Osteoblast (primary cell): Measurements from ENCODE around the gene CMIP. TPM values are rescaled to one million over a fixed set of nuclear protein-coding genes. Genes with fewer than 3 reads are reported as not detected.

Experiments used
- DNase-seq: peaks from one replicate; pipeline ENCODE4 v3.0.0; 2011; ENCODE audit warnings: low spot score, mixed read lengths; ENCODE audit not compliant: insufficient read length; ENCODE audit errors: missing footprints
- H2AFZ ChIP-seq: 2 replicates; pipeline ENCODE4 v1.6.0; 2011; ENCODE audit warnings: mild to moderate bottlenecking, low read length
- H3K27ac ChIP-seq: 2 replicates; pipeline ENCODE4 v1.5.1; 2011; ENCODE audit warnings: mild to moderate bottlenecking, low read depth, low read length, moderate library complexity
- H3K27me3 ChIP-seq: 2 replicates; pipeline ENCODE4 v1.6.0; 2012; ENCODE audit warnings: mild to moderate bottlenecking, control low read depth, inconsistent platforms, low read length, moderate library complexity; ENCODE audit not compliant: insufficient read depth
- H3K36me3 ChIP-seq: 2 replicates; pipeline ENCODE4 v1.5.1; 2011; ENCODE audit warnings: mild to moderate bottlenecking, low read length, control low read depth, moderate library complexity; ENCODE audit not compliant: insufficient read depth
- H3K4me1 ChIP-seq: 2 replicates; pipeline ENCODE4 v1.5.1; 2011; ENCODE audit warnings: mild to moderate bottlenecking, low read length, control low read depth, moderate library complexity; ENCODE audit not compliant: insufficient read depth
- H3K4me2 ChIP-seq: 2 replicates; pipeline ENCODE4 v1.6.0; 2011; ENCODE audit warnings: mild to moderate bottlenecking, low read length; ENCODE audit not compliant: insufficient read depth
- H3K4me3 ChIP-seq: fragments of 200-600 bp; sonication (generic); 3 replicates; pipeline ENCODE4 v1.5.1; 2012; ENCODE audit warnings: mild to moderate bottlenecking, low read length, inconsistent platforms; ENCODE audit not compliant: insufficient read depth
- H3K79me2 ChIP-seq: 2 replicates; pipeline ENCODE4 v1.6.0; 2012; ENCODE audit warnings: mild to moderate bottlenecking, low read length, control low read depth, inconsistent platforms; ENCODE audit not compliant: insufficient read depth
- H3K9me3 ChIP-seq: 2 replicates; pipeline ENCODE4 v1.5.1; 2011; ENCODE audit warnings: low read depth, low read length, control low read depth
- H4K20me1 ChIP-seq: 2 replicates; pipeline ENCODE4 v1.6.0; 2012; ENCODE audit warnings: mild to moderate bottlenecking, low read length, control low read depth; ENCODE audit not compliant: insufficient read depth
- CTCF ChIP-seq: IDR thresholded peaks from 2 replicates; pipeline ENCODE4 v1.5.1; 2011; ENCODE audit warnings: mild to moderate bottlenecking, low read depth, low read length, moderate library complexity; ENCODE audit errors: extremely low read depth
- total RNA-seq: library from RNA; depleted of rRNA; stranded (reverse); fragments of >200 nt; gene quantifications from 2 replicates; pipeline ENCODE4 v1.2.3, GENCODE V29; 2012

The CMIP gene
- total RNA-seq, 1 donor = 8.3 TPM

GRCh38 chr16:81547194-81547938 lies 102.8 kb downstream of the CMIP start:
- Histone ChIP-seq H3K36me3 (no peaks in the 10 kb centered on the region), H3K9me3 (no peaks in the 10 kb centered on the region), H4K20me1 (peaks cover 21% of the 10 kb centered on the region), H3K27me3 (no peaks in the 10 kb centered on the region), H3K4me3 (no peak overlapping the region), H2AFZ (no peak overlapping the region), H3K4me2 (no peak overlapping the region), H3K79me2 (peaks cover 76% of the 10 kb centered on the region), H3K27ac (no peak overlapping the region), H3K4me1 (peaks cover 44% of the 10 kb centered on the region)
- no peak for TF ChIP-seq CTCF
- DNase-seq = no peak

DNA sequence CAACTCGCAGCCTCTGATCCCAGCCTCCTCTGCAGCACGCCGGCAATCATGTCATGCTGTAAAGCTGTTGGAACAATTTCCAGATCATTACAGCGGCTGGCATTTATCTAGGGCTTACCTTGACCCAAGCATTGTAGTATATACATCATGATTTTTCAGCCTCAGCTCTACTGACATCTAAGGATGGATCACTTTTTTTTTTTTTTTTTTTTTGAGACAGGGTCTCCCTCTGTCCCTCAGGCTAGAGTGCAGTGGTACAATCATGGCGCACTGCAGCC lies 103.3 kb downstream of the CMIP start:
- Histone ChIP-seq H3K9me3 (no peaks in the 10 kb centered on the region), H4K20me1 (peaks cover 21% of the 10 kb centered on the region), H3K36me3 (no peaks in the 10 kb centered on the region), H3K27ac (no peak overlapping the region), H2AFZ (no peak overlapping the region), H3K4me3 (no peak overlapping the region), H3K4me2 (no peak overlapping the region), H3K4me1 (peaks cover 46% of the 10 kb centered on the region), H3K79me2 (peaks cover 76% of the 10 kb centered on the region), H3K27me3 (no peaks in the 10 kb centered on the region)
- DNase-seq = no peak
- no peak for TF ChIP-seq CTCF

GRCh38 chr16:81548551-81548875 lies 103.9 kb downstream of the CMIP start:
- Histone ChIP-seq H3K9me3 (no peaks in the 10 kb centered on the region), H4K20me1 (peaks cover 18% of the 10 kb centered on the region), H3K27ac (no peak overlapping the region), H3K4me2 (no peak overlapping the region), H3K36me3 (no peaks in the 10 kb centered on the region), H3K27me3 (no peaks in the 10 kb centered on the region), H3K4me1 (peaks cover 45% of the 10 kb centered on the region), H3K4me3 (no peak overlapping the region), H3K79me2 (peaks cover 71% of the 10 kb centered on the region), H2AFZ (no peak overlapping the region)
- no peak for DNase-seq
- no peak for TF ChIP-seq CTCF

- H3K27ac ChIP-seq = no peak overlapping the region
Observed at GRCh38 chr16:81548876-81549546, 104.4 kb downstream of the CMIP start.

More at GRCh38 chr16:81548876-81549546, 104.4 kb downstream of the CMIP start:
- Histone ChIP-seq H2AFZ (no peak overlapping the region), H3K27me3 (no peaks in the 10 kb centered on the region), H3K36me3 (no peaks in the 10 kb centered on the region), H3K9me3 (no peaks in the 10 kb centered on the region), H3K4me1 (peaks cover 41% of the 10 kb centered on the region), H3K79me2 (peaks cover 70% of the 10 kb centered on the region), H4K20me1 (peaks cover 15% of the 10 kb centered on the region), H3K4me2 (no peak overlapping the region), H3K4me3 (no peak overlapping the region)
- no peak for DNase-seq
- no peak for TF ChIP-seq CTCF
